ENCODE measurements around the gene RNF144A.
A peak's percentile ranks its signal among the peaks of the same experiment; 100 is the strongest.

Gene RNF144A

DNA sequence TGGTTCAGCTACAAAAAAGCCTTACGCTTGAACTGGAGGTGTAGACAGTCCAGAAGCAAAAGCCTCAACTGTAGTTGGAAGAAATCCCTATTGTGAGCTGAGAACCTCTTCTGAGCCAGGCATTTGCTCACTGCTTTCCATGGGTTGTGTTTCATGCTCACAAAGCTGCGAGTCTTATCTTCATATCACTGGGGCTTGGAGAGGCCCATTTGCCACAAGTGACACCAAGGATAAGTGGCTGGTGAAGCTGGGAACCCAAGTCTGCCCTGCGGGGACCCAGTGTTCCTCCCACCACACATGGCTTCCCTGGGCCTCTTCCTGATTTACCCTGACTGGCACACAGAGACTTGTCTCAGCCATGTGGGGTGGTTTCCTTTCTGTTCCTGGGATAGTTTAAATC is 130.4 kb downstream of the RNF144A start:
- H3K4me3 ChIP-seq (ENCODE audit: low read depth in 1 of 2, low read length in 2 of 2): no peak overlapping the region
- H3K4me1 ChIP-seq (ENCODE audit: insufficient read depth, low read length): peaks cover 6% of the 10 kb centered on the region
- no peaks in the 10 kb centered on the region for H3K27me3 ChIP-seq (ENCODE audit: control insufficient read depth in 1 of 2, insufficient read depth in 2 of 2, low read length in 2 of 2)
- no peaks in the 10 kb centered on the region for H3K9me3 ChIP-seq (ENCODE audit: low read length)
- H3K9ac ChIP-seq (ENCODE audit: low read length): no peak overlapping the region
- H3K36me3 ChIP-seq (ENCODE audit: insufficient read depth, low read length): no peaks in the 10 kb centered on the region
- H3K27ac ChIP-seq (ENCODE audit: low read depth, low read length): no peak overlapping the region

DNA sequence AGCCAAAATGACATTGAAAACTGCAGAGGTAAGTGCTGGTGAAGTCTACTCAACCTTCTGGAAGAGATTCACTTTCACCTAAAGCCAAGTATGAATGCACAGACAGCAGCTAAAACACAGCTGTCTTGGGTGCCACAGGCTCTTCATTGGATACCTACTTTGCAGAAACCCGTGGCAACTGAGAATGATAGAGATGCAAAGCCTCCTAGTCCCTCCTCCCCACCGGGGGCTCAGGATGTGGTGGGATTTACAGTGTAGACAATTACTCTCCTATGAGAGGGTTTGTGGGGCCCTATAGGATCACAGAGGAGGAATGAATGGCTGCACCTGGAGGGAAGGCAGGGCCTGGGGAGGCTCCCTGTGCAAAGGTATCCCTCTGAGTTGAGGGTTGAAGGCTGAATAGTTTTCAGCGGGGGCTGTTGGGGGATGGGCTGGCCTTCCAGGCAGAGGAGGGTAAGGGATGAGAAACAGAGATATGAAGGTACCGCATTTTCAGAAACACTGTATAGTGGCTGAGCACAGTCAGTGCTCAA is 131.6 kb downstream of the RNF144A start:
- Histone ChIP-seq H3K9ac (ENCODE audit: low read length) (no peak overlapping the region), H3K4me3 (ENCODE audit: low read depth in 1 of 2, low read length in 2 of 2) (no peak overlapping the region), H3K27me3 (ENCODE audit: control insufficient read depth in 1 of 2, insufficient read depth in 2 of 2, low read length in 2 of 2) (no peaks in the 10 kb centered on the region), H3K4me1 (ENCODE audit: insufficient read depth, low read length) (peaks cover 7% of the 10 kb centered on the region), H3K36me3 (ENCODE audit: insufficient read depth, low read length) (no peaks in the 10 kb centered on the region), H3K27ac (ENCODE audit: low read depth, low read length) (no peak overlapping the region), H3K9me3 (ENCODE audit: low read length) (no peaks in the 10 kb centered on the region)

DNA sequence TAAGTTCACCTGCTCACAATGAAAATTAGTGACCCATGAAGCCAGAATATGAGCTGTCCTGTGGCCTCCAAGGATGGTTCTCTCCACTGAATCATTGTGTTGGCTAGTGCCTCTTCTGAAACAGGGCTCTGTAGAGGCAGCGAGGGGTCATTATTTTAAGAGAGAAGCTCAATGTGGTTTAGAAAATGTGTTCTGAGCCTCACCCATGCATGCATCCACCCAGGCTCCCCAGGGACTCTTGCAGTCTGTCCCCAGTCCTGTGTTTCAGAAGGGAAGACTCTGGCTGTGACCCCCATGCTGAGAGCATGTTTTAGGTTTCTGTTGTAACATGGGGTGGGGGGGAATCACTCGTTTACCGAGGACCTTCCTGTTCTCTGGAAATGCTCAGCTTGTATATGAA is 135.2 kb downstream of the RNF144A start:
- no peak overlapping the region for H3K4me3 ChIP-seq (ENCODE audit: low read depth in 1 of 2, low read length in 2 of 2)
- no peak overlapping the region for H3K27ac ChIP-seq (ENCODE audit: low read depth, low read length)
- H3K9me3 ChIP-seq (ENCODE audit: low read length): no peaks in the 10 kb centered on the region
- no peak overlapping the region for H3K9ac ChIP-seq (ENCODE audit: low read length)
- H3K36me3 ChIP-seq (ENCODE audit: insufficient read depth, low read length): no peaks in the 10 kb centered on the region
- peaks cover 9% of the 10 kb centered on the region for H3K4me1 ChIP-seq (ENCODE audit: insufficient read depth, low read length)
- no peaks in the 10 kb centered on the region for H3K27me3 ChIP-seq (ENCODE audit: control insufficient read depth in 1 of 2, insufficient read depth in 2 of 2, low read length in 2 of 2)

DNA sequence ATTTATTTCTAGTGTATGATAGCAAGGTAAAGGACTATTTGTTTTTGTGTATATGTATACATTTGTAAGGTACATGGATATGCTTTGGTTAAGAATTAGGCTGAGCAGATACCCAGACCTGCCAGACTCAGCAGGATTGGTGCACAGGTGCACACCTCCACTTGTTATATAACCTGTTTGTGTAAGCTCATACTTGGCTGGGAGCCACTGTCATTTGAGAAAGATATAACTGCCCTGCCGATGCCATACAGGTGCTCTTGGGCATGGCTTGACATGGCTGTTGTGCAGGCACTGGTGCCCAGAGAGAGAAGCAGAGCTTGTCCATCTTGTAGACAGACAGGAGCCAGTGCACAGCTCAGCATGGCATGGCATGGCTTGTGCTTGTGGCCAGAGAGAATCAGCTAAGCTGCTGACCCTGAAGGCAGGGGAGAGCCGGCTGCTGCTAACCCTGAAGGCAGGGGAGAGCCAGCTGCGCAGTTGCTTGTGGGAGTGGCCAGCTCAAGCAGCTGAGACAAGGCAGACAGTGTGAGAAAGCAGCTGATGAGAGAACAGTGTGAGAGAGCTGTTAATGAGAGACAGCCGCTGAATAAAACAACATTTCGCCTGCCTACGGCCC is 136.5 kb downstream of the RNF144A start:
- peaks cover 9% of the 10 kb centered on the region for H3K4me1 ChIP-seq (ENCODE audit: insufficient read depth, low read length)
- no peak overlapping the region for H3K4me3 ChIP-seq (ENCODE audit: low read depth in 1 of 2, low read length in 2 of 2)

DNA sequence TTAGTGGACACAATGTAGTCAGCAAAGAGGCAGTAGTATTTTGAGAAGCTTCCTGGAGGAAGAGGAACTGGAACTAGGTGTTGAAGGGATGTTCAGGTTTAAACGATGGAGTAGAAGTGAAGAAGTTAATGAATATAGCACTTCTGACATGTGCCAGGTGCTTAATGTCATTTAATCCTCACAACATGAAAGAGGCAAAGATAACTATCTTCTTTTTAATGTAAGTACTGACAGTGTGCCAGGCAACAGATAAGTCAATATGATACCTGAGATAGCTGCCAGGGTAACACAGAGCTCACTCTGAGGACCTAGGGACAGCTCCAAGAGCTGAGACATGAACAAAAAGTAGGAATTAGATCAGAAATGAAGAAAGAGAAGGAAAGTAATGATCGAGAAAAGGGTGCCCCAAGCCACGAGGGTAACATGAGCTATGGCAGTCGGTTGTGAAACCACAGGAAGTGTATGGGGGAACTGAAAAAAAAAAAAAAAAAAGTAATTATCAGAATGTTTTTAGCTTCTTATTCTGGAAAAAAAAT is 140.7 kb downstream of the RNF144A start:
- Histone ChIP-seq H3K4me3 (ENCODE audit: low read depth in 1 of 2, low read length in 2 of 2) (no peak overlapping the region), H3K9me3 (ENCODE audit: low read length) (no peaks in the 10 kb centered on the region), H3K36me3 (ENCODE audit: insufficient read depth, low read length) (no peaks in the 10 kb centered on the region), H3K27me3 (ENCODE audit: control insufficient read depth in 1 of 2, insufficient read depth in 2 of 2, low read length in 2 of 2) (no peaks in the 10 kb centered on the region), H3K27ac (ENCODE audit: low read depth, low read length) (no peak overlapping the region), H3K9ac (ENCODE audit: low read length) (no peak overlapping the region), H3K4me1 (ENCODE audit: insufficient read depth, low read length) (peaks cover 38% of the 10 kb centered on the region)

More for the DNA sequence above, 136.5 kb downstream of the RNF144A start:
- Histone ChIP-seq H3K9me3 (ENCODE audit: low read length) (no peaks in the 10 kb centered on the region), H3K36me3 (ENCODE audit: insufficient read depth, low read length) (no peaks in the 10 kb centered on the region), H3K9ac (ENCODE audit: low read length) (no peak overlapping the region), H3K27ac (ENCODE audit: low read depth, low read length) (no peak overlapping the region), H3K27me3 (ENCODE audit: control insufficient read depth in 1 of 2, insufficient read depth in 2 of 2, low read length in 2 of 2) (no peaks in the 10 kb centered on the region)

DNA sequence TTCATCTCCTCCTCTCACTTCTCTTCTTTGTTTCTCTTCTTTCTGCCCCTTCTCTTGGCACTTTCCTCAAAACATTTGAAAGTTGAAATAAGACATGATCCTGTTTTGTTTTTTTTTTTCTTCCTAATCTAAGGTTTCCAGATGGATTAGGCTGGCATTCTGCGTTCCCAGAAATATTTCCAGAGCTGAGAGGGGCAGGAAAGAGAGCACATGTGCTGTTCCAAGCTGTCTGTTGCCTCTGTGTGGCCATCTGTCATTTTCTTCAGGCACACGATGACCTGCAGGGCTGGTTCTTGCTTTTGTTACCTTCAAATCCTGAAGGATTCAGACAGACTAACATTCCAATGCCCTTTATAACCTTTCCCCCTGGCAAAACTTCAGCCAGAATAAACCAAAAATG is 142.9 kb downstream of the RNF144A start:
- no peaks in the 10 kb centered on the region for H3K27me3 ChIP-seq (ENCODE audit: control insufficient read depth in 1 of 2, insufficient read depth in 2 of 2, low read length in 2 of 2)
- H3K4me1 ChIP-seq (ENCODE audit: insufficient read depth, low read length): peaks cover 34% of the 10 kb centered on the region
- H3K4me3 ChIP-seq (ENCODE audit: low read depth in 1 of 2, low read length in 2 of 2): no peak overlapping the region
- H3K27ac ChIP-seq (ENCODE audit: low read depth, low read length): no peak overlapping the region
- no peaks in the 10 kb centered on the region for H3K9me3 ChIP-seq (ENCODE audit: low read length)
- no peaks in the 10 kb centered on the region for H3K36me3 ChIP-seq (ENCODE audit: insufficient read depth, low read length)
- no peak overlapping the region for H3K9ac ChIP-seq (ENCODE audit: low read length)

DNA sequence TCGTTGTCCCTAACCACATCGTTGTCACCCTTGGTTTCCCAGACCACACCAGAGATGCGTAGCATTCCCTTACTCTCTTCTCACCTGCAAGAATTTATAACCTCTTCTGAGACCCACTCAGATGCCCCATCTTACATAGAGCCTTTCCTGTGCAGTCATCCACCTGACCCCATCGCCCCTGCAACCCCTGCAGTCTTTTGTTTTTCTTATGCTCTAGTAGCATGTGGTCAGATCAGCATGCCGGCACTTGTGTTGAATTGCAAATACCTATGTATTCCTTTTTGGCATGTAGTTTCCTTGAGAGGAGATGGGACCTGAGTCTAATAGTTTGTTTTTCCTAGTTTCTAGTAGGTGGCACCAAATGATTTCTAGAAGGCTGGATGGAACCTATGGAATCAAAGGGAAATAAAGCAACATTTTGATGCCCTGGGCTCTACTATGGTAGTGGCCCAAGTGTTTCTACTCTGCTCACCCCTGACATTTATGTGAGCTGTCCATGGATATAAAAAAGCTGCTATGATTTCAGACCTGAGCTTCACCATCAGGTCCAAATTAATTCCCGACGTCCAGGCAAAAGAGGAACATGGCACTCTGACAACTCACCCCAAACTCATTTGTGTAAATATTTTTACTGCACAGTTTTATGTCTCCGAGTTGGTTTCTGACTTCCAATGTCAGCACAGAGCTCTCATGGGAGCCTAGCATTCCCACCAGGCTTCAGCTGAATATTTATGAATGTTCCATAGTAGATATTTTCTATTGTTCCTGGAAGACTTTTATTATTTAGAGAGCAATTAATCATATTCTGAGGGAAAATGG is 143.6 kb downstream of the RNF144A start:
- H3K27ac ChIP-seq (ENCODE audit: low read depth, low read length): peak overlapping the region; percentile 38
- no peaks in the 10 kb centered on the region for H3K27me3 ChIP-seq (ENCODE audit: control insufficient read depth in 1 of 2, insufficient read depth in 2 of 2, low read length in 2 of 2)

DNA sequence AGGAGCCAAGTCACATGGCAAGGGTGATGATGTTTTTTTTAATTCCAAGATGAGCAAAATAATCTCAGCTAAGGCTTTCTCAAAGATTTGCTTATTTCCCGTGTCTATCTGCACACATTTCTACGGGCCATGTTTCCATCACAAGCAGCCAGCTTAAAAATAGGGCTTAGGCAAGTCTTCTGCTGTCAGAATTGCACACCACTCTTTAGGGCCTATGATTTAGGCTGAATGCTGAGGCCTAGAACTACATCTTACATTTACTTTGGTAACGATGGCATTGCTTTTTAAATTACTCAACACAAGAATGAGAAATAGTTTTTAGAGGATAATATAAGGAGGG is 144.2 kb downstream of the RNF144A start:
- Histone ChIP-seq H3K27me3 (ENCODE audit: control insufficient read depth in 1 of 2, insufficient read depth in 2 of 2, low read length in 2 of 2) (no peaks in the 10 kb centered on the region), H3K36me3 (ENCODE audit: insufficient read depth, low read length) (no peaks in the 10 kb centered on the region), H3K4me3 (ENCODE audit: low read depth in 1 of 2, low read length in 2 of 2) (no peak overlapping the region), H3K9ac (ENCODE audit: low read length) (no peak overlapping the region), H3K9me3 (ENCODE audit: low read length) (no peaks in the 10 kb centered on the region), H3K27ac (ENCODE audit: low read depth, low read length) (no peak overlapping the region), H3K4me1 (ENCODE audit: insufficient read depth, low read length) (peaks cover 34% of the 10 kb centered on the region)

More for the DNA sequence above, 143.6 kb downstream of the RNF144A start:
- Histone ChIP-seq H3K4me1 (ENCODE audit: insufficient read depth, low read length) (peaks cover 34% of the 10 kb centered on the region), H3K9ac (ENCODE audit: low read length) (no peak overlapping the region), H3K4me3 (ENCODE audit: low read depth in 1 of 2, low read length in 2 of 2) (no peak overlapping the region), H3K9me3 (ENCODE audit: low read length) (no peaks in the 10 kb centered on the region), H3K36me3 (ENCODE audit: insufficient read depth, low read length) (no peaks in the 10 kb centered on the region)

DNA sequence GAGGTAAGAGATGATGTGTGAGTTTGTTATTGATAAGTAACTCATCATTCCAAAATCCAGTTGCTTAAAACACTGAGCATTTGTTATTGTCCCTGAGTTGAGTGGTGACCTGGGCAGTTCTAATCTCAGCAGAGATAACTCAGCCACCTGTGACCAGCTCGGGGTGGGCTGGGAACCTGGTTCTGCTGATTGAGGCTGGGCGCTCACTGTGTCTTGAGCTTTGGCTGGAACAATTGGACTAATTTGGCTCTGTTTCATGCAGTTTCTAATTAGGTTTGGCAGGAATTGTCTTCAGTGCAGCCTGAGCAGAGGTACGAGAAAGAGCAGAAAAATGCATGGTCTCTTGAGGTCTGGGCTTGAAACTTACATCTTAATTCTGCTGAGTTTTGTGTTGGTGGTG is 144.7 kb downstream of the RNF144A start:
- Histone ChIP-seq H3K4me1 (ENCODE audit: insufficient read depth, low read length) (peaks cover 34% of the 10 kb centered on the region), H3K27ac (ENCODE audit: low read depth, low read length) (peak overlapping the region; percentile 32), H3K9ac (ENCODE audit: low read length) (no peak overlapping the region), H3K4me3 (ENCODE audit: low read depth in 1 of 2, low read length in 2 of 2) (no peak overlapping the region), H3K36me3 (ENCODE audit: insufficient read depth, low read length) (no peaks in the 10 kb centered on the region), H3K27me3 (ENCODE audit: control insufficient read depth in 1 of 2, insufficient read depth in 2 of 2, low read length in 2 of 2) (no peaks in the 10 kb centered on the region), H3K9me3 (ENCODE audit: low read length) (no peaks in the 10 kb centered on the region)

DNA sequence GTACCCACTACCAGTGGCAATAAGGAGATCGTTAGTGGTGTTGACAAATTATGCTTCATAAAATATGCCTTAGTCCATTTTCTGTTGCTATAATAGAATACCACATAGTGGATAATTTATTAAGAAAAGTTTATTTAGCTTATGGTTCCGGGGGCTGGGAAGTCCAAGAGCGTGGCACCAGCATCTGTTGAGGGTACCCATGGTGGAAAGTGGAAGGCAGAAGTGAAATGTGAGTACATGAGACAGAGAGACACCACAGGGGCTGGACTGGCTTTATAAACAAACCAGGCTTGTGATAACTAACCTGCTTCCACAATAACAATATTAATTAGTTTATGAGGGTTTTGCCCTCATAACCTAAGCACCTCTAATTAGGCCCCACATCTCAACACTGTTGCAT is 146.6 kb downstream of the RNF144A start:
- Histone ChIP-seq H3K27ac (ENCODE audit: low read depth, low read length) (no peak overlapping the region), H3K36me3 (ENCODE audit: insufficient read depth, low read length) (no peaks in the 10 kb centered on the region), H3K9me3 (ENCODE audit: low read length) (no peaks in the 10 kb centered on the region), H3K4me1 (ENCODE audit: insufficient read depth, low read length) (peaks cover 34% of the 10 kb centered on the region), H3K4me3 (ENCODE audit: low read depth in 1 of 2, low read length in 2 of 2) (no peak overlapping the region), H3K9ac (ENCODE audit: low read length) (no peak overlapping the region), H3K27me3 (ENCODE audit: control insufficient read depth in 1 of 2, insufficient read depth in 2 of 2, low read length in 2 of 2) (no peaks in the 10 kb centered on the region)

DNA sequence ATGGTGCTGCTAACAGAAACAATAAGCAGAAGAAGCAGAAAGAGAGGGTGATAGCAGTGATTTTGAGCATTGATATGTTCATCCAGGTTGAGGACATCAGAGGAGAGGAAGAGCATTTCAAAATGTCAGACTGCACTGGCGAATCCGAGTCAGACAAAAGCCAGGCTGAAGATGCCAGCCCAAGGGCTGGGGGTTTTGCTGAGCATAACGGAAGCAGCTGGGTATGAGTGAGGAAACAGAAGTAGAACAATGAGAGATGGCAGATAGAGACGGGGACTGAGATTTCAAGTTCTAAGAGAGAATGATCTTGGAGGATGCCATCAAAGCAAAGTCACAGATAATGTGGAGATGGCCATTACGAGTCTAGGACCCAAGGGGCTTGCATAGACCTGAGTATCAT is 151.2 kb downstream of the RNF144A start:
- Histone ChIP-seq H3K36me3 (ENCODE audit: insufficient read depth, low read length) (no peaks in the 10 kb centered on the region), H3K4me3 (ENCODE audit: low read depth in 1 of 2, low read length in 2 of 2) (no peak overlapping the region), H3K27me3 (ENCODE audit: control insufficient read depth in 1 of 2, insufficient read depth in 2 of 2, low read length in 2 of 2) (no peaks in the 10 kb centered on the region), H3K9ac (ENCODE audit: low read length) (no peak overlapping the region), H3K4me1 (ENCODE audit: insufficient read depth, low read length) (peaks cover under 1% of the 10 kb centered on the region), H3K27ac (ENCODE audit: low read depth, low read length) (no peak overlapping the region), H3K9me3 (ENCODE audit: low read length) (no peaks in the 10 kb centered on the region)

Data from muscle layer of colon (tissue), 2 donors.